HepG2 (cell line): Measurements from ENCODE around the gene MISP3. TPM values are rescaled to one million over a fixed set of nuclear protein-coding genes. Genes with fewer than 3 reads are reported as not detected.
A peak's percentile ranks its signal among the peaks of the same experiment; 100 is the strongest.

Source experiments
- ARID4A ChIP-seq: sonication (generic); formaldehyde crosslinking; IDR thresholded peaks from 2 replicates; pipeline ENCODE4 v1.5.0; 2020; ENCODE audit warnings: mild to moderate bottlenecking, missing genetic modification reagents, borderline replicate concordance
- ASH2L ChIP-seq: fragments of 300-600, 200-600 bp; sonication (generic); IDR thresholded peaks from 2 replicates; pipeline ENCODE4 v1.7.0; 2017; ENCODE audit warnings: low read depth, mild to moderate bottlenecking, moderate library complexity, mixed read lengths, low read length; ENCODE audit not compliant: insufficient read length
- ETV6 ChIP-seq: sonication (generic); formaldehyde crosslinking; conservative IDR thresholded peaks from 2 replicates; pipeline ENCODE4 v1.4.0; 2020; ENCODE audit warnings: missing genetic modification reagents
- FOXP1 ChIP-seq, 2 experiments: fragments of 450-650 bp in 1 of 2; IDR thresholded peaks; 2 replicates each; pipeline ENCODE4 v1.6.1; 2017 to 2018; ENCODE audit warnings: antibody characterized with exemption in 1 of 2
- HIC2 ChIP-seq: sonication (generic); formaldehyde crosslinking; IDR thresholded peaks from 2 replicates; pipeline ENCODE4 v1.9.0; 2022; ENCODE audit warnings: low read depth, missing genetic modification reagents
- HNRNPL ChIP-seq: fragments of 200-400 bp; formaldehyde crosslinking; IDR thresholded peaks from 2 replicates; pipeline ENCODE4 v1.6.1; 2017; ENCODE audit warnings: mild to moderate bottlenecking, low read depth, low read length
- MLX ChIP-seq: IDR thresholded peaks from 2 replicates; pipeline ENCODE4 v1.6.1; 2016
- MNT ChIP-seq: fragments of 450-650 bp; IDR thresholded peaks from 2 replicates; pipeline ENCODE4 v1.6.1; 2016
- NR2F1 ChIP-seq, 2 experiments: fragments of 450-650 bp in 1 of 2; formaldehyde crosslinking in 1 of 2; IDR thresholded peaks; 2 replicates each; pipeline versions ENCODE4 v1.5.0 to v1.6.1; 2016 to 2020; ENCODE audit warnings: mild to moderate bottlenecking in 1 of 2, missing compliant biosample characterization in 1 of 2, missing genetic modification reagents in 1 of 2, moderate library complexity in 1 of 2
- PATZ1 ChIP-seq: sonication (generic); formaldehyde crosslinking; IDR thresholded peaks from 2 replicates; pipeline ENCODE4 v1.4.0; 2020; ENCODE audit warnings: missing genetic modification reagents
- REXO4 ChIP-seq: sonication (generic); formaldehyde crosslinking; IDR thresholded peaks from 2 replicates; pipeline ENCODE4 v1.8.0; 2022; ENCODE audit warnings: missing genetic modification reagents, mild to moderate bottlenecking, borderline replicate concordance
- RXRB ChIP-seq: IDR thresholded peaks from 2 replicates; pipeline ENCODE4 v1.6.1; 2016; ENCODE audit warnings: borderline replicate concordance, missing genetic modification reagents, missing compliant biosample characterization
- ZNF503 ChIP-seq: sonication (generic); formaldehyde crosslinking; IDR thresholded peaks from 2 replicates; pipeline ENCODE4 v1.4.0; 2020; ENCODE audit warnings: missing genetic modification reagents
- ZNF652 ChIP-seq: IDR thresholded peaks from 2 replicates; pipeline ENCODE4 v1.6.1; 2016; ENCODE audit warnings: low read depth, borderline replicate concordance
- ZNF747 ChIP-seq: sonication (generic); formaldehyde crosslinking; IDR thresholded peaks from 2 replicates; pipeline ENCODE4 v1.8.1; 2023; ENCODE audit warnings: missing genetic modification reagents, mild to moderate bottlenecking, borderline replicate concordance
- polyA plus RNA-seq, 8 experiments: library from polyadenylated mRNA; depleted of rRNA in 3 of 8; stranded (reverse) in 7 of 8; unstranded in 1 of 8; fragments of >200 nt; fragmentation: Illumina TruSeq in 4 of 8; extraction: Trizol in 4 of 8; gene quantifications; 2 replicates each; pipeline versions ENCODE4 v1.2.1 to v1.2.3, GENCODE V29; 2011 to 2016; ENCODE audit warnings: low read depth in 4 of 8, missing spikeins in 1 of 8, mixed read lengths in 1 of 8; ENCODE audit not compliant: insufficient read depth in 1 of 8
- total RNA-seq, 5 experiments: library from RNA; depleted of rRNA; stranded (reverse); fragments of >200 nt; fragmentation: Illumina TruSeq; extraction: Trizol; gene quantifications; 2 replicates each; pipeline ENCODE4 v1.2.3, GENCODE V29; 2016; ENCODE audit warnings: low read depth in 1 of 5

The MISP3 gene
- total and polyA plus RNA-seq, 2 of the 13 experiments (the other 11 are each of a cell fraction or from before 2014, with no cell fraction given) = 2.5 to 5.4 TPM

- TF ChIP-seq ZNF652 (CRISPR knock-in tag) = no peak
- peak; percentile 53; the same call in 1 of the 2 replicates for TF ChIP-seq ARID4A (CRISPR knock-in tag)
- TF ChIP-seq PATZ1 (CRISPR knock-in tag) = peak; percentile 78
- TF ChIP-seq ZNF503 = 0 out of 2 replicates have a peak, but pooled peaks have one; percentile 41
- no peak for TF ChIP-seq ETV6 (CRISPR knock-in tag)
- TF ChIP-seq HIC2 (CRISPR knock-in tag) = no peak
- peak; percentile 32 for TF ChIP-seq ASH2L
- no peak for TF ChIP-seq MNT
- 0 out of 2 replicates have a peak, but pooled peaks have one; percentile 32 for TF ChIP-seq MLX (CRISPR knock-in tag)
- TF ChIP-seq REXO4 = no peak
- TF ChIP-seq NR2F1 (CRISPR knock-in tag; IDR thresholded peaks at IDR 0.05) = peak; percentile 77 to 84
- no peak for TF ChIP-seq FOXP1 (IDR thresholded peaks at IDR 0.05)
- TF ChIP-seq FOXP1 (CRISPR knock-in tag; IDR thresholded peaks at IDR 0.05) = 0 out of 2 replicates have a peak, but pooled peaks have one; percentile 10
- peak; percentile 56; the same call in 1 of the 2 replicates for TF ChIP-seq RXRB
- no peak for TF ChIP-seq HNRNPL
- TF ChIP-seq ZNF747 (CRISPR knock-in tag) = 0 out of 2 replicates have a peak, but pooled peaks have one; percentile 27
These were observed 11.4 kb upstream of the MISP3 start (continued) for GRCh38 chr19:14061081-14061749.
